OCI-M2 (cell line): Measurements from ENCODE around the gene TCTN1.
"Not testable (repeated sequence)": the region's sequence is repeated elsewhere in the genome, so short reads cannot be mapped to it uniquely, and the experiment has no call there.

Experiments used
- DNase-seq: peaks from one replicate; lab custom pipeline; 2025; ENCODE audit not compliant: unreplicated experiment; lab: John Stamatoyannopoulos, UW

TCTN1 gene

DNA sequence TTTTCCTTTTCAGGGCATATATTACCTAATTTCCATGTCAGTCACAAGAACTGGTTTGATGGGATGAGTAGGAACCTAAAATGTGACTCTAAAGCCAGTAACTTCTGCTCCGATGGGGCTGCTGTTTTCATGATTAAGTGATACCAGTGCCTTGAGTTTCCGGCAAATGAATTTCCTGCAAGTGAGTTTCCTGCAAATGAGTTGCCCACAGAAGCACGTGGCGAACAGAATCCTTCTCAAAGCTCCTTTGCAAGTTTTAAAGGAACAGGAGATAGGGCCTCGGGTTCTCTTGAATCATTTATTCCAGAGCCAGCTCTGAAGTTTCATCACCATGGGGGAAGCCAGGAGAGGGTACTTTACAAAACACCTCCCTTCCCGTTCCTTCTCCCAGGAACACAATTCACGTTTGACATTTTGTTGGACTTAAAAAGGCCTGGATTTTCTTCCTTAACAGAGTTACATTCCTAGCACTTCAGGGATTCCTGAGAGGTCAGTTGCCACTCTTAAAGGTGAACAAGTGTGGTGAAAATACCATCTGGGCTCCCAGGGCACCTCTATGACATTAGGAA lies 28.6 kb upstream of the TCTN1 start:
- DNase-seq: no peak

DNA sequence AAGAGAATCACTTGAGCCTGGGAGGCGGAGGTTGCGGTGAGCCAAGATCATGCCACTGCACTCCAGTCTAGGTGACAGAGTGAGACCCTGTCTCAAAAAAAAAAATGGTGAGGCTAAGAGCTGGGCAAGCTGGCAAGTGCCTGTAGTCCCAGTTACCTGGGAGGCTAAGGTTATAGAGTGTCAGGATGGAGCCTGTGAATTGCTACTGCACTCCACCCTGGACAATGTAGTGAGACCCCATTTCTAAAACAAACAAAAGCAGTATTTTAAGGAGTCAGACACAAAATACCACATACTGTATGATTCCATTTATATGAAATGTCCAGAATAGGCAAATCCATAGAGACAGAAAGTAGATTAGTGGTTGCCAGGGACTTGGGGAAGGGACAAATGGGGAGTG lies 26.8 kb upstream of the TCTN1 start:
- DNase-seq: not testable (repeated sequence)

DNA sequence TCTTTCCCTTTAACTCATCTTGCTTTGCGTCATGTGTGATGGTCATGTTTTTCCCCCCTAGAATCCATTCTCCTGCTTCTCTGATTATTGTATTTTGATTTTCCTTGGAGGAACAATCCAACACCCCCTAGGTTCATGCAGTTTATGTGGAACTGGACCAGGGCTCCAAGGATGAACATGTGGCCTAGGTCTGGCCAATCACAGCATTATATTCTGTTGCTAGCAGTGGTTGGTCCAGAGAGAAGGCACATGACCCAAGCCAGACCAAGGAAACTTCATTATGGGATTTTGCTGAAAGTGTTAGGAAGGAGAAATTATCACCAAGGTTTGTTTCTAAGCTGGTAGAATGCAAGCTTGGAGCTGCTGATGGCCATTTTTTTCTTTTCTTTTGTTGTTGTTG lies 23.9 kb upstream of the TCTN1 start:
- no peak for DNase-seq

DNA sequence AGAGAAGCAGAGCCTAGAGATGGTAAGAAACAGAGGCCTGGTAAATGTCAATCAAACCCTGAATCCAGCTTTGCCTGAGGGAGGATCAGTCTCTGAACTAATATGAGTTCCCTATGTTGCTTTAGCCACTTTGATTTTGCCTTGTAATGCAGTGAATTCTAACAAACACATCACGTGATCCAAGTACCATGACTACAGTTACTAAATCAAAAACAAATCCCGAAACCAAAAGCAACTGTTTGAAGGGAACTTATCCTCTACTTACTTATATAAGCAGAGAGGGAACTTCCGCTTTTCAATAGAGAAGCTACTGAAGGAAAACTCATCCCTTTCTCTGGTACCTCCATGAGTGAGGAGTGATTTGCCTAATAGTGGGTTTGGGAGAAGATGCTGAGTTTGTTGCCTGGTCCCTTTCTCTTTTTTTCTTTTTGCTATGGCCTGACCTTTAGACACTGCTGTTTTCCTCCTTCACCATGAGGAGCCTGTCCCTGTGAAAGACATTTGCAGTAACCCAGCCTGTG lies 23.1 kb upstream of the TCTN1 start:
- DNase-seq: no peak

DNA sequence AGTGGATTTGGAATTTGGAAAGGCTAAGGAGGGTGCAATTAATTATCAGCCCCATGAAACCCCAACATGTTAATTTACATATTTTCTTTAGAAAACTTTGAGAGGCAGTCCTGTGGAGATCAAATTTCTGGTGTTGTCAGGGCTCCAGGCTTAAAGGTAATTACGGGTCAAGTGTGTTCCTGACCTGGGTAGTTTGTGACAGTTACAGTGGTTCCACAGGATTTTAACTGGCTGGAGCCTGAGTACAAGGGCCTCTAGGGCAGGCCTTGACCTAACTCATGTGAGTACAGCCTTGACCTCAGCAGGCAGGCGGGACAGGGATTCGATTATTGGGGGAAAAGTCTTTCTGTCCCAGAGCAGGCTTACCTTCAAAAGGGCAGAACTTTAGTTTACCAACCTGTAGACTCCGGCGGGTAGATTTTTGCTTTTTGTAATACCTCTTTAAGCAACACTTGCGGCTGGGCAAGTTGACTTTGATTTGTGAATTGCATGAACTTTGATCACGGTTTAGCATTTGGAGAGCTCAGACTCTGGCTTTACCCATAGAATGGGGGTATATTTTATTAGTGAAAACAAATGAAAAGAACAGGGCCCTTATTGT lies 22.4 kb upstream of the TCTN1 start:
- DNase-seq: no peak

DNA sequence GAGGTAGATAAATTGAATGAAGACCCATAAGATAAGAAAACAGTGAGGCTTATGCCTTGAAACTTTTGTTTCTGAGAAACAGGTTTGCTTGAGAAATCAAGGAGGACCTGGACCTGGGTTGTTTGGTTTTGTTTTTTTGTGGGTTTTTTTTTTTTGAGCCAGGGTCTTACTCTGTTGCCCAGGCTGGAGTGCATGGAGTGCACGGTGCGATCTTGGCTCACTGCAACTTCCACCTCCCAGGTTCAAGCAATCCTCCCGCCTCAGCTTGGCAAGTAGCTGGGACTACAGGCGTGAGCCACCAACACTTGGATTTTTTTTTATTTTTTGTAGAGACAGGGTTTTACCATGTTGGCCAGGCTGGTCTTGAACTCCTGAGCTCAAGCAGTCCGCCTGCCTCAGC lies 21.9 kb upstream of the TCTN1 start:
- DNase-seq: no peak

DNA sequence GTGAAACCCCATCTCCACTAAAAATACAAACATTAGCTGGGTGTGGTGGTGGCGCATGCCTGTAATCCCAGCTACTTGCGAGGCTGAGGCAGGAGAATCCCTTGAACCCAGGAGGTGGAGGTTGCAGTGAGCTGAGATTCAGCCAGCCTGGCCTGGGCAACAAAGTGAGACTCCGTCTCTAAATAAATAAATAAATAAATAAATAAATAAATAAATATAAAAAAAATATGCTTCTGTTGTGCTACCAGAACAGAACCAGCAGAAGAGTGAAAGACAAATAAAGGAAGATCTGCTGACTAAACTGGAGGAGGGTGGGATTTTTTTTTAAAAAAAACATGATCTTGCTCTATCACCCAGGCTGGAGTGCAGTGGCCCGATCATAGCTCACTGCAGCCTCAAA lies 21.0 kb upstream of the TCTN1 start:
- DNase-seq: not testable (repeated sequence)

DNA sequence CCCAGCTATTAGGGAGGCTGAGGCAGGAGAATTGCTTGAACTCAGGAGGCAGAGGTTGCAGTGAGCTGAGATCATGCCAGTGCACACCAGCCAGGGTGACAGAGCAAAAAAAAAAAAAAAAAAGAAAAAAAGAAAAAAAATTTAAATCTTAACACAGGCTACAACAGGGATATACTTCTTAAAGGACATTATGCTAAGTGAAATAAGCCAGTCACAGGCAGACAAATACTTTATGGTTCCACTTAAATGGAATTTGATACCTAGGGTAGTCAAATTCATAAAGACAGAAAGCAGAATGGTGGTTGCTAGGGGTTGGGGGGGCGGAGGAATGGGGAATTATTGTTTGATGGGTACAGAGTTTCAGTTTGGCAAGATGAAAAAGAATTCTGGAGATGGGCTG lies 16.0 kb upstream of the TCTN1 start:
- DNase-seq: no peak

DNA sequence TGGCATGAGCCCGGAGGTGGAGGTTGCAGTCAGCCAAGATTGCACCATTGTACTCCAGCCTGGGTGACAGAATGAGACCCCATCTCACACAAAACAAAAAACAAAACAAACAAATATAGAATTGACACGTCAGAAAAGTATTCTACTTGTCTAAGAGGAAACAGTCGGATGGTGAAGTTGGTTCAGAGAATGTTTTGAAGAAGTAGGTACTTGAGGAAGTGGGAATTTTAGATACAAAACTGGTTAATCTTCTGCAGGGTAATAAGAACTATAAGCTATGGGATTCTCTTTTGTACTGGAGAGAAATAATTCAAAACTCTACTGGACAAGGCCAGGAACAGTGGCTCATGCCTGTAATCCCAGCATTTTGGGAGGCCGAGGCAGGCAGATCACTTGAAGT lies 14.6 kb upstream of the TCTN1 start:
- DNase-seq: no peak

DNA sequence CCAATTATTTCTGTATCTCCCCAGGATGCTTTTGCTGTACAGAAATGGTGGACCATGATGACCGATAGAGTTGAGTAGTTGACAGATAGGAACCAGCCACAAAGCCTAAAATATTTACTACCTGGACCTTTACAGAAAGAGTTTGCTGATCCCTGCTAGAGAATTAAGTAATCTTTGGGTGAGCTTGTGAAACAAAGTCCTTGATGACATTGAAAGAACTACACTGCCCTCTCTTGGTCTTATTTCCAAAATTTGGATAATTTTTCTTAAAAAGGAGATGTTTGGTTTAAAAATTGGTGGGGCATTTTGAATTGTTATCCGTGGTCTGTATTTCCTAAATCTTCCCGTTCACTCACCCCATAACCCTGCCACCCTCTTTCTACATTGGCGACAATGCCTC lies 13.7 kb upstream of the TCTN1 start:
- no peak for DNase-seq

DNA sequence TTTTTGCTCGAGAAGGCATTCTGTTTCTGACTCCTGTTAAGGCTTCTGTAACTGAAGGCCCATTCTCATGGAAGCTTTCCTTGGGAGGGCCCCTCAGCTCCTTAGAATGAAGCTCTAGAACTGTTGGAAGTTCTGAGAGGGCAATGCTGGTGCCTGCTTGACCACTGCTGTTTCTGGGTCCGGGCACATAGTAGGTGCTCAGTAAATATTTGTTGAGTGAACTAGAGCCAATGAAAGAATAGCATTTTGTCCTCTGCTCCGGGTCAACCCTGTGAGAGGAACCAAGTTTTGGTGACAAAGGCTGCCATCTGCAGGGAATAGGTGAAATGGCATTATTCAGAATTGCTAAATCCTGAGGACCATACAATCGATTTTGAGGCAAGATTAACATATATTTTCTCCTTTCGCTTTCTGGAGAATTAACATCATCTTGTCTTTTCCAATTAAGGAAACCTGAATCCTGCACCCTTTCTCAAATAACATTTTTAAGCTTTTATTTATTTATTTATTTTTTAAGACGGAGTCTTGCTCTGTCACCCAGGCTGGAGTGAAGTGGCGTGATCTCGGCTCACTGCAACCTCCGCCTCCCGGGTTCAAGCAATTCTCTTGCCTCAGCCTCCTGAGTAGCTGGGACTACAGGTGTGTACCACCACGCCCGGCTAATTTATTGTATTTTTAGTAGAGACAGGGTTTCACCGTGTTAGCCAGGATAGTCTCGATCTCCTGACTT lies 11.7 kb upstream of the TCTN1 start:
- not testable (repeated sequence) for DNase-seq

DNA sequence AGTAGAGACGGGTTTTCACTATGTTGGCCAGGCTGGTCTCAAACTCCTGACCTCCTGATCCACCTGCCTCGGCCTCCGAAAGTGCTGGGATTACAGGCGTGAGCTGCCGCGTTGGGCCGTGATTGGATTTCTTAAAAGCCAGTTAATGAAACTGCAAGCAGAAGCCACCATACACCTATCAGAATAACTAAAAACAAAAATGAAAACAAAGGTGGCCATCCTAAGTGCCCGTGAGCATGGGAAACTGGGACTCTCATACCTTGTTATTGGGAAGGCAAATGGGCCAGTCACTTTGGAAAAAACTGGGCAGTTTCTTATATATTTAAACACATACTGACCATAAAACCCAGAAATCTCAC lies 7.7 kb upstream of the TCTN1 start:
- no peak for DNase-seq

DNA sequence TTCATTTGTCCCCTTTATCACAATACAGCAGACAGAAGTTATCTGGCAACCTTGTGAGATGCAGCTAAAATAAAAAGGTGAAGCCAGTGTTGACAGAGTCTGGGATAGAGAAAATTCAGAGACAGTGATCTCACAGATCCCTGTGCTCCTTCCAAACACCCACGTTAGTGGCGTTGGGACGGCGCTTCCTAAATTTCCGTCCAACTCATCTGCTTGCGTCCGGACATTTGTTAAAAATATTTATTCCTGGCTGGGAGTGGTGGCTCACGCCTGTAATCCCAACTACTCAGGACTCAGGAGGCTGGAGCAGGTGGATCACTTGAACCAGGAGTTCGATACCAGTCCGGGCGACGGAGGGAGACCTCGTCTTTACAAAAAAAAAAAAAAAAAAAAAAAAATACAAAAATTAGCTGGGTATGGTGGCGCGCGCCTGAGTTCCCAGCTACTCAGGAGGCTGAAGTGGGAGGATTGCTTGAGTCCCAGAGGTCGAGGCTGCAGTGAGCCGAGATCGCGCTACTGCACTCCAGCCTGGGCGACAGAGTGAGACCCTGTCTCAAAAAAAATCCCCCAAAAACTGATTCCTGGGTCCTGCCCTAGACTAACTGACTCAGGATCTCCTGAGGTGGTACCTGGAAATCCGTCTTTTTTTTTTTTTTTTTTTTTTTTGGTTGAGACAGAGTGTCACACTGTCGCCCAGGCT lies 708 bp upstream of the TCTN1 start:
- no peak for DNase-seq

DNA sequence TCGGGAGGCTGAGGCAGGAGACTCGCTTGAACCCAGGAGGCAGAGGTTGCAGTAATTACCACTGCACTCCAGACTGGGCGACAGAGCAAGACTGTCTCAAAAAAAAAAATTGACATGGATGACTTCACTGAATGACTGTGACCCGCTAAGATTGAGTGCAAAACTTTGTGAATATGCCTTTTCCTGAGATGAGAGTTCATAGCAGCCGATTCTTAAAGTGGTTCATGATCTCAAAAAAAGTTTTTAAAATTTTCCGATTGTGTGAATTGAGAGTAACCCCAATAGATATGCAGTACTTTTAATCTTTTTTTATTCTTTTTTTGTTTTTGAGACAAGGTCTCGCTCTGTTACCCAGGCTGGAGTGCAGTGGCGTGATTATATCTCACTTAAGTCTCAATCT lies 1.2 kb downstream of the TCTN1 start:
- DNase-seq: no peak

DNA sequence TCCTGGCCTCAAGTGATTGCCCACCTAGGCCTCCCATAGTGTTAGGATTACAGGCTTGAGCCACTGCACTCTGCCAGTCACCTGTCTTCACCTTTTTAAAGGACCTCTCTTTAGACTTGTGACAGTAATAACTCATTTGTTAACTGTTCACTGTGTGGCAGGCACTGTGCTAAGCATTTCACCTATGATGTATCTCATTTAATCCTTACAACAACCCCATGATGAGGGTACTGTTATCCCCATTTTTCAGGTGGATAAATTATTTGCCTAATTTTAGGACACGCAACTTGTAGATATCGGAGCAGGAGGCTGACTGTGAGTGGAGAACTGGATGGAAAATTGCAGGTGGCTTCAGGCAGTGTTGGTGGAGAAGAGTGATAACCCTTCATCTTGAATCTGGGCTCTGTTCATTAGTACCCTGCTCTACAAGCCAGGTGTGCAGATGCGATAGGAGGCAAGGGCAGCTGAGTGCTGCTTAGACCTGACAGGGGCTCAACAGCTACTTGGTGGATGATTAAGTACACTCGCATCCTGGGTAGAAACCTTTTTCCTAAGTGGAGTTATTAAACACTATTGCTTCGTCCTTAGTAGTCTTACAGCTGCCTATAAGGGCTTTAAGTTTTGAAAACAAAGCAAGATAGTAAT lies 2.7 kb downstream of the TCTN1 start:
- no peak for DNase-seq

DNA sequence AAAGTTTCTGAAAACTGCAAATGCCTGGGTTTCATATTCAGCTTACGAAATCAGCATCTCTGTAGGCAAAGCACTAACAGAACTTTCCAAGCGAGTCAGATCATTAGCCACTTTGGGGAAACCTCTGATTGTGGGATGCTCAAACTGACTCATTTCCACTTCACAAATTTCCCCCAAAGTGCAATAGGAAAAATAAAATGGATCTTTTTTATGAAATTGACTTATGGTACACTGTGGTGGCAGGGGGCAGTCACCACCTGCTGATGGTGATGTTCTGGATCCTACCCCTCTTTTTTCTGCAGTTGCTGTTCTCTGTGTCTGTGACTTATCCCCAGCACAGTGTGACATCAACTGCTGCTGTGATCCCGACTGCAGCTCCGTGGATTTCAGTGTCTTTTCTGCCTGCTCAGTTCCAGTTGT lies 5.6 kb downstream of the TCTN1 start:
- DNase-seq: no peak

DNA sequence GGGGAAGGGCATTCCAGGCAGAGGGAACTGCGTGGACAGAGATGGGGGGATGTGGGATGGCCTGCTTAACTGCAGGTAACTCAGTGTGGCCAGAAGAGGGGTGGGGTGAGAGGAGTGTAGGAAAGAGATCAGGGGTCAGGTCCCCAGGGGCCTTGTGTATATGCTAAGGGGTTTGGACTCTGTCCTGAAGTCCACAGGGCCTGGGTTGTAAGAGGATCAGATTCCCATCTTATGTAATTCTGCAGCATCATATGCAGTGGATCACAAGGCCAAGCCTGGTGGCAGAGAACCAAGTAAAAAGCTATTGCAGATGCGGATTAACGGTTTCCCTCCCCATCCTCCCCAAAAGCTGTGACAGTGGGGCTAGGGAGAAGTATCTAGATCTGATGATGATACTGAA lies 8.7 kb downstream of the TCTN1 start:
- no peak for DNase-seq

DNA sequence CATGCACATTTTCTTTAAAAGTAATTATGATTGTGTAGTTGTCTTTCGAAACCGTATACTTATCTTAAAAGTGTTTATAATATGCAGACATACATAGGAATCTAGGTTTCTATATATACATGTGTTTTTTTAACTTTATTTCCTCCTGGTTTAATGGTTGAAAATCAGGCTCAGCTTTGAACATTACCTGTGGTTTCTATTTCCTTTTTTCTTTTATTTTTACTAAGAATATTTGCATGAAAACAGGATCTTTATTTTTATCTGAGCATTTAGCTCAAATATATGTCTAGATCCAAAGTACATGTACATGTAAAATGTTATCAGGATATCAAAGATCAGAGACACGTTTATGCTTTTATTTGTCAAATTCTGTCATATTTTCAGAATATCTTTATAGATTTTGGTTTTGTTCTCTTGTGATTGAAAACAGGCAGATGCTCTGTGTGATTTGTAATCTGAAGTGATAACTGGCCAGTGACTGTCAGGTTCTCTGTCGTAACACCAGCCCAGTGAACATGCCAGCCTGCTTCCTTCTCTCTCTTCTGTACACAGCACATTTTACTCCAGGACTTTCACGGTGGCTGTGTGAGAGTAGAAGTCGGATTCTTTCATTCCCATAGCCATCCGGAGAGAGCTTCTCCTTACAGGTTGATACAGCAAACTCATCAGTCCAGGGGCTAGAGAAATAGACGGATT lies 13.7 kb downstream of the TCTN1 start:
- DNase-seq: no peak

DNA sequence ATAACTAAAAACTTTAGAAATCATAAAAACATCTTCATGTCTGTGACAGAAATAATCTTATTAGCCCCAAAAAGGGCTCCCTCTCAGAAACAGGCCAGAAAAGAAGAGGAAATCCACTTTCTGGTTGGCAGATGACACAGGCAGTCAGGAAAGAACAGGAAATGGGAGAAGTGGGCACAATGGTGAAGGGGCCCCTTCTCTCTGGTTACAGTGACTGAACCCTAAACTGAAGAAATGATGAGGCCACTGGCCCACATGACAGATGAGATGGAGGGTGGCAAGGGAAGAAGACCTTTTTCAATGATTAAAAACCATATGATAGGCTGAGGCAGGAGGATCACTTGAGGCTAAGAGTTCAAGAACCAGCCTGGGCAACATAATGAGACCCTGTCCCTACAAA lies 21.1 kb downstream of the TCTN1 start:
- DNase-seq: no peak

DNA sequence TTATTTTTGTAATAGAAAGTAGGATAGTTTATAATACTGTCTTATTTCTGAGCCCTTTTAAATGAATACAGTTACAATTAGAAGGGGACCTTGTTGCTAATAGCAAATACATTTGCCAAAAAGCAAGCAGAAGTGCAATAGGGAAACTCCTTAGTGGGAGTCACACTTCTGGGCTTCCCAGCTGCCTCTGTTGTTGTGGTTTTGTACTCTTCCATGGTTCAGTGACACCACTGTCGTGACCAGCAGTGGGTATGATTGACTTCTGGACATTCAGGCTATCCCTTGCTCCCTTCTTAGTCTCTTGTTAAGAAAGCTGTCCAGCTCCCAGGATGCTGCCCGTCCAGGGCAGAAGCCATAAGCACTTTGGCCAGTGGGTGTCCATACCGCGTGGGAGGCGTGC lies 22.6 kb downstream of the TCTN1 start:
- no peak for DNase-seq

DNA sequence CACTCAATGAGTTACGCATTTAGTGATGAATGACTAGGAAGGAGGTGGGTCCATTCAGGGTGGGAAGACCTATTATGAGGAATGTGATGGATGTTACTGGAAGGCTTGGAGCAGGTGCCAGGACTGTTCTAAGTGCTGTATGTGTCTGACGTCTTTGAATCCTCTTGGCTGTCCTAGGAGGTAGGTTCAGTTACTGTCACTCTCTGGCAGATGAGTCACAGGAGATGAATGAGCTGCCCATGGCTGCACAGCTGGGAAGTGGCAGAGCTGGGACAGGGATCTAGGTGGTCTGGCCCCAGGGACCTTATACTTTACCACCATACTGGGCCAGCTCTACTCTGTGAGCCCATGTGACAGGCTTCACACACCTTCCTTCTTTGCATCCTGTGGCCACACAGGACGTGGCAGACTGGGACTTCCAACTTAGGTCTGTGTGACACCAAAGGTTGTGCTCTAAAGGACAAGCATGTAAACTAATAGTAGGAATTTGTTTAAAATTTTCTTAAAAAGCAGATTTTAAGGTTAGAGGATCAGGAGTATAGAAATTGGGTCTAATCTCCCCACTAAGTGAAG lies 24.0 kb downstream of the TCTN1 start:
- no peak for DNase-seq
